HCT116 (cell line): ENCODE results near the gene XYLT1. TPM values are rescaled to one million over a fixed set of nuclear protein-coding genes. Genes with fewer than 3 reads are reported as not detected.

Experiments
- ATAC-seq: fragments of 200-7000 bp; cut with Tn5 transposase; 2 replicates; pipeline ENCODE4 v1.9.1; 2020; ENCODE audit warnings: mild to moderate bottlenecking, moderate library complexity
- BruUV-seq: library from RNA; stranded (reverse); fragments of 400-500 nt; replicated peaks from 2 replicates; lab custom pipeline; 2021; lab: Mats Ljungman, UMichigan
- CTCF ChIA-PET: fragments of 300-600 bp; sonication (Branson Sonifier 250); formaldehyde crosslinking; loops from one replicate; lab custom pipeline; 2021; ENCODE audit warnings: antibody characterized with exemption; lab: Charles Lee
- POLR2A ChIA-PET: fragments of 300-600, 350-600 bp; sonication (Branson Sonifier 250); formaldehyde crosslinking; loops from one replicate; lab custom pipeline; 2021; ENCODE audit warnings: antibody characterized with exemption; lab: Charles Lee
- RAD21 ChIA-PET, 2 experiments: fragments of 300-600 bp; sonication (Branson Sonifier 250); formaldehyde crosslinking; loops; one replicate each; lab custom pipeline; 2023; ENCODE audit warnings: low total read pairs in 2 of 2; ENCODE audit not compliant: uncharacterized antibody in 2 of 2, unreplicated experiment in 2 of 2, low non-redundant PET in 1 of 2; lab: Charles Lee
- DNase-seq: peaks from one replicate; pipeline ENCODE4 v3.0.0-alpha.2; 2010; ENCODE audit warnings: low read depth, low spot score
- H2AFZ ChIP-seq: fragments of 200-600 bp; shearing (Covaris generic), sonication (generic); 2 replicates; pipeline ENCODE4 v1.6.1; 2017; ENCODE audit warnings: low read depth, mixed run types, mixed read lengths, antibody characterized with exemption, low read length; ENCODE audit not compliant: poor library complexity, severe bottlenecking
- H3K27ac ChIP-seq: 2 replicates; pipeline ENCODE4 v1.5.1; 2012; ENCODE audit warnings: low read depth, low read length
- H3K27me3 ChIP-seq: fragments of 200-600 bp; sonication (generic); 2 replicates; pipeline ENCODE4 v1.6.1; 2016; ENCODE audit warnings: mixed run types, low read length, mixed read lengths; ENCODE audit not compliant: insufficient read depth
- H3K36me3 ChIP-seq, 2 experiments: fragments of 200-500 bp in 1 of 2; fragments of 200-600 bp in 1 of 2; sonication (Bioruptor generic) in 1 of 2; sonication (generic) in 1 of 2; 2 replicates each; pipeline versions ENCODE4 v1.5.1 to v1.6.1; 2014 to 2016; ENCODE audit warnings: low read length in 2 of 2, inconsistent platforms in 1 of 2, mixed read lengths in 1 of 2, mixed run types in 1 of 2; ENCODE audit not compliant: insufficient read depth in 2 of 2, control insufficient read depth in 1 of 2
- H3K4me1 ChIP-seq, 2 experiments: fragments of 200-600 bp in 1 of 2; sonication (generic) in 1 of 2; 2 replicates each; pipeline versions ENCODE4 v1.5.1 to v1.6.1; 2012 to 2017; ENCODE audit warnings: low read length in 2 of 2, inconsistent platforms in 1 of 2, mild to moderate bottlenecking in 1 of 2, mixed read lengths in 1 of 2, mixed run types in 1 of 2, moderate library complexity in 1 of 2; ENCODE audit not compliant: insufficient read depth in 2 of 2, control insufficient read depth in 1 of 2
- H3K4me2 ChIP-seq: fragments of 200-600 bp; sonication (generic); 2 replicates; pipeline ENCODE4 v1.6.1; 2017; ENCODE audit warnings: mixed run types, low read length, mixed read lengths
- H3K4me3 ChIP-seq, 2 experiments: fragments of 200-600 bp in 1 of 2; sonication (generic) in 1 of 2; replicated peaks in 1 of 2; 2 replicates each; pipeline ENCODE4 v1.5.1; 2011 to 2016; ENCODE audit warnings: low read length in 2 of 2, control low read depth in 1 of 2, low read depth in 1 of 2, mild to moderate bottlenecking in 1 of 2, mixed read lengths in 1 of 2, mixed run types in 1 of 2
- H3K79me2 ChIP-seq: fragments of 200-600 bp; sonication (generic); 2 replicates; pipeline ENCODE4 v1.6.1; 2017; ENCODE audit warnings: mild to moderate bottlenecking, mixed run types, low read length, moderate library complexity, mixed read lengths; ENCODE audit not compliant: insufficient read depth
- H3K9ac ChIP-seq: fragments of 200-600 bp; sonication (generic); 2 replicates; pipeline ENCODE4 v1.6.1; 2016; ENCODE audit warnings: low read length, mixed read lengths
- H3K9me2 ChIP-seq: fragments of 200-600 bp; sonication (generic), shearing (Covaris generic); 2 replicates; pipeline ENCODE4 v1.6.1; 2017; ENCODE audit warnings: mixed run types, mild to moderate bottlenecking, moderate library complexity; ENCODE audit not compliant: insufficient read depth
- H3K9me3 ChIP-seq, 2 experiments: fragments of 200-500 bp in 1 of 2; fragments of 200-600 bp in 1 of 2; sonication (Bioruptor generic) in 1 of 2; sonication (generic) in 1 of 2; 2 replicates each; pipeline ENCODE4 v1.6.1; 2014 to 2017; ENCODE audit warnings: low read length in 2 of 2, mixed read lengths in 2 of 2, inconsistent platforms in 1 of 2, low read depth in 1 of 2, mild to moderate bottlenecking in 1 of 2, mixed run types in 1 of 2, moderate library complexity in 1 of 2; ENCODE audit not compliant: control insufficient read depth in 1 of 2, insufficient read depth in 1 of 2
- H4K20me1 ChIP-seq: fragments of 200-600 bp; sonication (generic), shearing (Covaris generic); 2 replicates; pipeline ENCODE4 v1.6.1; 2017; ENCODE audit warnings: mixed run types, mild to moderate bottlenecking, moderate library complexity; ENCODE audit not compliant: insufficient read depth
- CBX3 ChIP-seq: IDR thresholded peaks from 2 replicates; pipeline ENCODE4 v1.6.1; 2012; ENCODE audit warnings: low read depth
- CEBPB ChIP-seq: IDR thresholded peaks from 2 replicates; pipeline ENCODE4 v1.6.1; 2012; ENCODE audit warnings: low read depth
- EGR1 ChIP-seq: IDR thresholded peaks from 2 replicates; pipeline ENCODE4 v1.6.1; 2012; ENCODE audit warnings: low read depth
- ELF1 ChIP-seq: IDR thresholded peaks from 2 replicates; pipeline ENCODE4 v1.6.1; 2012; ENCODE audit warnings: low read depth, borderline replicate concordance
- FOSL1 ChIP-seq: IDR thresholded peaks from 2 replicates; pipeline ENCODE4 v1.6.1; 2012; ENCODE audit warnings: low read depth
- JUND ChIP-seq: IDR thresholded peaks from 2 replicates; pipeline ENCODE4 v1.6.1; 2012
- POLR2A ChIP-seq: IDR thresholded peaks from 2 replicates; pipeline ENCODE4 v1.7.0; 2011; ENCODE audit warnings: borderline replicate concordance; ENCODE audit not compliant: insufficient read depth, insufficient read length; ENCODE audit errors: extremely low read depth
- POLR2AphosphoS5 ChIP-seq: IDR thresholded peaks from 2 replicates; pipeline ENCODE4 v1.6.1; 2011; ENCODE audit warnings: mild to moderate bottlenecking, low read depth, low read length, moderate library complexity
- RAD21 ChIP-seq: IDR thresholded peaks from 2 replicates; pipeline ENCODE4 v1.6.1; 2012; ENCODE audit warnings: low read depth, mild to moderate bottlenecking
- SIN3A ChIP-seq: IDR thresholded peaks from 2 replicates; pipeline ENCODE4 v1.6.1; 2012; ENCODE audit warnings: low read depth
- SP1 ChIP-seq: IDR thresholded peaks from 2 replicates; pipeline ENCODE4 v1.6.1; 2012; ENCODE audit warnings: low read depth
- SRF ChIP-seq: IDR thresholded peaks from 2 replicates; pipeline ENCODE4 v1.6.1; 2012; ENCODE audit warnings: low read depth
- TCF7L2 ChIP-seq: IDR thresholded peaks from 2 replicates; pipeline ENCODE4 v1.7.0; 2011; ENCODE audit warnings: borderline replicate concordance, inconsistent platforms; ENCODE audit not compliant: insufficient read depth, insufficient read length; ENCODE audit errors: extremely low read depth
- YY1 ChIP-seq: IDR thresholded peaks from 2 replicates; pipeline ENCODE4 v1.6.1; 2011; ENCODE audit warnings: low read length, low read depth, moderate library complexity, mild to moderate bottlenecking; ENCODE audit not compliant: insufficient replicate concordance; ENCODE audit errors: extremely low read depth
- ZFX ChIP-seq: fragments of 450-650 bp; IDR thresholded peaks from 2 replicates; pipeline ENCODE4 v1.6.1; 2017
- ZNF274 ChIP-seq: fragments of 200-500 bp; sonication (Bioruptor generic); IDR thresholded peaks from 2 replicates; pipeline ENCODE4 v1.6.1; 2014; ENCODE audit warnings: mild to moderate bottlenecking, low read depth, low read length, inconsistent platforms
- intact Hi-C: fragments of 100-400 bp; cut with micrococcal nuclease; formaldehyde crosslinking; loops from 2 replicates; pipeline ENCODE4 v1.10.0; 2022
- total RNA-seq: library from RNA; stranded (reverse); gene quantifications from one replicate; pipeline ENCODE4 v1.2.1, GENCODE V29; 2021; ENCODE audit not compliant: unreplicated experiment
- TF ChIP-seq, protein P1 (sequence below), 3 experiments: fragments of 200-600 bp in 1 of 3; sonication (generic) in 1 of 3; IDR thresholded peaks in 2 of 3; conservative IDR thresholded peaks in 1 of 3; 2 replicates each; pipeline ENCODE4 v1.5.1; 2012 to 2017; ENCODE audit warnings: low read depth in 2 of 3, low read length in 2 of 3, antibody characterized with exemption in 1 of 3, borderline replicate concordance in 1 of 3, control low read depth in 1 of 3, mild to moderate bottlenecking in 1 of 3, mixed read lengths in 1 of 3, mixed run types in 1 of 3, moderate library complexity in 1 of 3; ENCODE audit not compliant: insufficient read depth in 1 of 3
- TF ChIP-seq, protein P2 (sequence below): IDR thresholded peaks from 2 replicates; pipeline ENCODE4 v1.6.1; 2012
- TF ChIP-seq, protein P3 (sequence below): IDR thresholded peaks from 2 replicates; pipeline ENCODE4 v1.6.1; 2012
- TF ChIP-seq, protein P4 (sequence below): IDR thresholded peaks from 2 replicates; pipeline ENCODE4 v1.6.1; 2012; ENCODE audit warnings: low read depth

The XYLT1 gene
- total RNA-seq, 1 experiment from 2014 or later, result 4.5 TPM

DNA sequence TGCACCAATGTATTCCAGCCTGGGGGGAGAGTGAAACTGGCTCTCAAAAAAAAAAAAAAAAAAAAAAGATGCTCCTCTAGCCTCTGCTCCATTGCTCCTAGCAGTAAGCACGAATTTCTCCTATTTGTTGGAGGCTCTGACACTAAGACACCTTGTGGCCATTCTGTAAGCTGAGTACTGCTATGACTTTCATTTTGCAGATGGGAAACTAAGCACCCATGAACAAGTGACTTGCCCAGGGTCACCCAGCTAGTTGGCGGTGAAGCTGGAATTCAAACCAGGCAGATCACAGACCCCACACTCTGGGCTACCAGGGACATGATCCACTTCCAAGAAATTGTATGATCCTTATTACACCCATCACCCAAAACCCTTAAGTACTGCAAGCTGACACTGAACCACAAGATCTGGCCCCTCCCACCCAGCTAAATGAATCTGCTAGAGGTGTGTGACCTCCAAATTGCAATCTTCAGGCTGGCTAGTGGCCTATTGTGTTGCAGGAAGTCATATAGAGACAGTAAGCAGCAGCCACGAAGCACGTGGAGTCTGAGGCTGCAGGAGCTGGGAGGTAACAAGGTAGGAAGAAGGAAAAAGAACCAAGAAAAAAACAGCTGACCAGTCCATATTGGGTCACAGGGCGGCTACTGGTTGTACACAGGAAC is 209.4 kb downstream of the XYLT1 start:
- Histone ChIP-seq H3K27ac (no peak overlapping the region), H3K27me3 (0 out of 2 replicates have a peak, but pooled peaks cover 12% of the 10 kb centered on the region), H3K9me3 (no peaks in the 10 kb centered on the region), H3K4me2 (no peak overlapping the region), H2AFZ (no peak overlapping the region), H3K9me2 (no peaks in the 10 kb centered on the region), H3K4me3 (no peak overlapping the region), H3K4me1 (no peaks in the 10 kb centered on the region), H4K20me1 (no peaks in the 10 kb centered on the region), H3K36me3 (no peaks in the 10 kb centered on the region), H3K9ac (no peak overlapping the region), H3K79me2 (no peaks in the 10 kb centered on the region)
- TF ChIP-seq YY1, result no peak
- TF ChIP-seq FOSL1, result no peak
- TF ChIP-seq EGR1, result no peak
- no peak for TF ChIP-seq JUND
- TF ChIP-seq, protein P1, sequence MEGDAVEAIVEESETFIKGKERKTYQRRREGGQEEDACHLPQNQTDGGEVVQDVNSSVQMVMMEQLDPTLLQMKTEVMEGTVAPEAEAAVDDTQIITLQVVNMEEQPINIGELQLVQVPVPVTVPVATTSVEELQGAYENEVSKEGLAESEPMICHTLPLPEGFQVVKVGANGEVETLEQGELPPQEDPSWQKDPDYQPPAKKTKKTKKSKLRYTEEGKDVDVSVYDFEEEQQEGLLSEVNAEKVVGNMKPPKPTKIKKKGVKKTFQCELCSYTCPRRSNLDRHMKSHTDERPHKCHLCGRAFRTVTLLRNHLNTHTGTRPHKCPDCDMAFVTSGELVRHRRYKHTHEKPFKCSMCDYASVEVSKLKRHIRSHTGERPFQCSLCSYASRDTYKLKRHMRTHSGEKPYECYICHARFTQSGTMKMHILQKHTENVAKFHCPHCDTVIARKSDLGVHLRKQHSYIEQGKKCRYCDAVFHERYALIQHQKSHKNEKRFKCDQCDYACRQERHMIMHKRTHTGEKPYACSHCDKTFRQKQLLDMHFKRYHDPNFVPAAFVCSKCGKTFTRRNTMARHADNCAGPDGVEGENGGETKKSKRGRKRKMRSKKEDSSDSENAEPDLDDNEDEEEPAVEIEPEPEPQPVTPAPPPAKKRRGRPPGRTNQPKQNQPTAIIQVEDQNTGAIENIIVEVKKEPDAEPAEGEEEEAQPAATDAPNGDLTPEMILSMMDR (IDR thresholded peaks at IDR 0.05 in 2 of 3, conservative IDR thresholded peaks at IDR 0.05 in 1 of 3; ENCODE audit: borderline replicate concordance in 1 of 3, insufficient read depth in 1 of 3, low read depth in 2 of 3, low read length in 2 of 3), result no peak
- TF ChIP-seq SP1, result no peak
- no peak for TF ChIP-seq POLR2A
- no peak for TF ChIP-seq TCF7L2
- no peak for TF ChIP-seq POLR2AphosphoS5
- TF ChIP-seq RAD21, result no peak
- TF ChIP-seq SRF, result no peak
- TF ChIP-seq SIN3A, result no peak
- no peak for TF ChIP-seq ZFX
- TF ChIP-seq ZNF274, result no peak
- TF ChIP-seq, protein P2, sequence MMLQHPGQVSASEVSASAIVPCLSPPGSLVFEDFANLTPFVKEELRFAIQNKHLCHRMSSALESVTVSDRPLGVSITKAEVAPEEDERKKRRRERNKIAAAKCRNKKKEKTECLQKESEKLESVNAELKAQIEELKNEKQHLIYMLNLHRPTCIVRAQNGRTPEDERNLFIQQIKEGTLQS, result no peak
- no peak for TF ChIP-seq CEBPB
- TF ChIP-seq CBX3, result no peak
- TF ChIP-seq ELF1, result no peak
- TF ChIP-seq, protein P3, sequence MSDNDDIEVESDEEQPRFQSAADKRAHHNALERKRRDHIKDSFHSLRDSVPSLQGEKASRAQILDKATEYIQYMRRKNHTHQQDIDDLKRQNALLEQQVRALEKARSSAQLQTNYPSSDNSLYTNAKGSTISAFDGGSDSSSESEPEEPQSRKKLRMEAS, result no peak
- TF ChIP-seq, protein P4, sequence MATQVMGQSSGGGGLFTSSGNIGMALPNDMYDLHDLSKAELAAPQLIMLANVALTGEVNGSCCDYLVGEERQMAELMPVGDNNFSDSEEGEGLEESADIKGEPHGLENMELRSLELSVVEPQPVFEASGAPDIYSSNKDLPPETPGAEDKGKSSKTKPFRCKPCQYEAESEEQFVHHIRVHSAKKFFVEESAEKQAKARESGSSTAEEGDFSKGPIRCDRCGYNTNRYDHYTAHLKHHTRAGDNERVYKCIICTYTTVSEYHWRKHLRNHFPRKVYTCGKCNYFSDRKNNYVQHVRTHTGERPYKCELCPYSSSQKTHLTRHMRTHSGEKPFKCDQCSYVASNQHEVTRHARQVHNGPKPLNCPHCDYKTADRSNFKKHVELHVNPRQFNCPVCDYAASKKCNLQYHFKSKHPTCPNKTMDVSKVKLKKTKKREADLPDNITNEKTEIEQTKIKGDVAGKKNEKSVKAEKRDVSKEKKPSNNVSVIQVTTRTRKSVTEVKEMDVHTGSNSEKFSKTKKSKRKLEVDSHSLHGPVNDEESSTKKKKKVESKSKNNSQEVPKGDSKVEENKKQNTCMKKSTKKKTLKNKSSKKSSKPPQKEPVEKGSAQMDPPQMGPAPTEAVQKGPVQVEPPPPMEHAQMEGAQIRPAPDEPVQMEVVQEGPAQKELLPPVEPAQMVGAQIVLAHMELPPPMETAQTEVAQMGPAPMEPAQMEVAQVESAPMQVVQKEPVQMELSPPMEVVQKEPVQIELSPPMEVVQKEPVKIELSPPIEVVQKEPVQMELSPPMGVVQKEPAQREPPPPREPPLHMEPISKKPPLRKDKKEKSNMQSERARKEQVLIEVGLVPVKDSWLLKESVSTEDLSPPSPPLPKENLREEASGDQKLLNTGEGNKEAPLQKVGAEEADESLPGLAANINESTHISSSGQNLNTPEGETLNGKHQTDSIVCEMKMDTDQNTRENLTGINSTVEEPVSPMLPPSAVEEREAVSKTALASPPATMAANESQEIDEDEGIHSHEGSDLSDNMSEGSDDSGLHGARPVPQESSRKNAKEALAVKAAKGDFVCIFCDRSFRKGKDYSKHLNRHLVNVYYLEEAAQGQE, result no peak
- ChIA-PET POLR2A (no interaction called here), CTCF (interaction anchor here (1.3 kb wide), 1 partner anchor 12 kb away, joined by 3 read pairs; no protein-coding TSS in a partner anchor), RAD21 (interaction anchor here in 1 of 2 experiments (0.6 kb wide), 1 partner anchor 11 kb away, joined by 3 read pairs; no protein-coding TSS in a partner anchor)
- intact Hi-C loops, result no loop called here
- ATAC-seq (no peak), DNase-seq (no peak)
- no TSS peak for BruUV-seq
